ENCODE data around the gene SNAPIN.

Gene SNAPIN

DNA sequence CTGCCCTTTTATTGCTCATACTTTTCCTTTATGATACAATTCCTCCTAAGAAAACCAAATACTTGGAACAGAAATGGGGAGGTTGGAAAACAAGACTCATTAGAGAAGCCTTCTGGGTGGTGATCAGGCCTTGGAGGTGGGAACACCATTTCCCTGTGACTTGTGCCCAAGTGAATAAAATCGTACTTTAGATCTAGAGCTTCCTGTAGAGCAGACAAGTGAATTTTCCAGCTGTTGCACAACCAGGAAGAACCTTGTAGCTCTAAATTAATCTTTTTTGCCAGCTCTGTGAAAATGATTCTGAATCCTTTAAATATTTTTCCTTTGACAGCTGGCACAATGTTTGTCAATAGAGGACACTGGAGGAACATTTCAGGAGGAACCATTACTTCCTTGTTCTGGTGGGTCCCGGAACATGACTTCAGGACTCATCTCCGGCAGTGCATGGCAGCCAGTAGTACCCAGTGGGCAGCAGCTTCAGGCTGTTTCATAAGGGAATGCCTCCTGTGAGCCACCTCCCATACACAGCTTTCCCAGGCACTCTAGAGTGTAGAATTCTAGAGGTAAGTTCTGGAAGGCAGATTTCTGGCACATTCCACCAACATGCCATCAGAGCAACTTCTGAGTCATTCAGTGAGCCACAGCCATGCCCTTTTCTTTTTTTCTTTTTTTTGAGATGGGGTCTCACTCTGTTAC is 5.5 kb upstream of the SNAPIN start:
- no peak for DNase-seq (ENCODE audit: low spot score)
- in situ Hi-C loops (cut with MboI; ENCODE audit: low sequenced_read_pairs, unreplicated experiment), result no loop called here
- TF ChIP-seq, protein P1, sequence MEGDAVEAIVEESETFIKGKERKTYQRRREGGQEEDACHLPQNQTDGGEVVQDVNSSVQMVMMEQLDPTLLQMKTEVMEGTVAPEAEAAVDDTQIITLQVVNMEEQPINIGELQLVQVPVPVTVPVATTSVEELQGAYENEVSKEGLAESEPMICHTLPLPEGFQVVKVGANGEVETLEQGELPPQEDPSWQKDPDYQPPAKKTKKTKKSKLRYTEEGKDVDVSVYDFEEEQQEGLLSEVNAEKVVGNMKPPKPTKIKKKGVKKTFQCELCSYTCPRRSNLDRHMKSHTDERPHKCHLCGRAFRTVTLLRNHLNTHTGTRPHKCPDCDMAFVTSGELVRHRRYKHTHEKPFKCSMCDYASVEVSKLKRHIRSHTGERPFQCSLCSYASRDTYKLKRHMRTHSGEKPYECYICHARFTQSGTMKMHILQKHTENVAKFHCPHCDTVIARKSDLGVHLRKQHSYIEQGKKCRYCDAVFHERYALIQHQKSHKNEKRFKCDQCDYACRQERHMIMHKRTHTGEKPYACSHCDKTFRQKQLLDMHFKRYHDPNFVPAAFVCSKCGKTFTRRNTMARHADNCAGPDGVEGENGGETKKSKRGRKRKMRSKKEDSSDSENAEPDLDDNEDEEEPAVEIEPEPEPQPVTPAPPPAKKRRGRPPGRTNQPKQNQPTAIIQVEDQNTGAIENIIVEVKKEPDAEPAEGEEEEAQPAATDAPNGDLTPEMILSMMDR (IDR thresholded peaks at IDR 0.05; ENCODE audit: borderline replicate concordance, control extremely low read depth, extremely low read depth, insufficient read depth, missing control alignments), result no peak

DNA sequence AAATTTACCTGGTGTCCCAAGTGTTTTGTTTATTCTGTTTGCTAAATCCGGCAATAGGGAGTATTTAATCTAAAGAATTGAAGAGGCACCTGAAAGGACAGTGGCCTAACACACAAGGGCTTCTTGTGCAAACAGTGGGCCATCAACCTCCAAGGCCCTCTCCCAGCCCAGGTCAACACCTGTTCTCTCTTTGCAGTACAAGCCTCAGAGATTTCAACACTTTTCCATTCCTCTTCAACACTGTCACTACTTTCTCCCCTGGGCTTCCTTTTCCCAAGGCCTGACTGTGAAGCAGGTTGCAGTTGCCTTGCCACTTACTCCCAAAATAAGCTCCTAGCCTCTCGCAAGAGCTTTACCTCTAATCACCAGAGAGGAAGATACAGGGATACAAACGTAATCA is 3.2 kb upstream of the SNAPIN start:
- no peak for DNase-seq (ENCODE audit: low spot score)
- in situ Hi-C loops (cut with MboI; ENCODE audit: low sequenced_read_pairs, unreplicated experiment), result no loop called here
- TF ChIP-seq, protein P1 (IDR thresholded peaks at IDR 0.05; ENCODE audit: borderline replicate concordance, control extremely low read depth, extremely low read depth, insufficient read depth, missing control alignments), result no peak

DNA sequence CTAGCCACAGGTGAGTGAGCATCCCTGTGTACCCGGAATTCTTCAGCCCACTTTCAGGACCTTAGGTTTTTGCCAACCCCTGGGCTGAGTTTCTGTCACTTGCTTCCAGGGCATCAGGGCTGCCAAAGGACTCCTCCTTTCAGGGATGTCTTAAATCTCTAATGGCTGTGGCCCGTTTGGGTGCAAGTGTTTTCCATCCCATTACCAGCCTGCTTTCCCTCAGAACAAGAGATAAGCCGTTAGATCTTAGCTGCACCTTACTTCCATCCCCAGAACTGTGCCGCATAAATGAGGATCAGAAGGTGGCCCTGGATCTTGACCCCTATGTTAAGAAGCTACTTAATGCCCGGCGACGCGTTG is 652 bp downstream of the SNAPIN start:
- no peak for DNase-seq (ENCODE audit: low spot score)
- in situ Hi-C loops (cut with MboI; ENCODE audit: low sequenced_read_pairs, unreplicated experiment), result no loop called here
- TF ChIP-seq, protein P1 (IDR thresholded peaks at IDR 0.05; ENCODE audit: borderline replicate concordance, control extremely low read depth, extremely low read depth, insufficient read depth, missing control alignments), result no peak

DNA sequence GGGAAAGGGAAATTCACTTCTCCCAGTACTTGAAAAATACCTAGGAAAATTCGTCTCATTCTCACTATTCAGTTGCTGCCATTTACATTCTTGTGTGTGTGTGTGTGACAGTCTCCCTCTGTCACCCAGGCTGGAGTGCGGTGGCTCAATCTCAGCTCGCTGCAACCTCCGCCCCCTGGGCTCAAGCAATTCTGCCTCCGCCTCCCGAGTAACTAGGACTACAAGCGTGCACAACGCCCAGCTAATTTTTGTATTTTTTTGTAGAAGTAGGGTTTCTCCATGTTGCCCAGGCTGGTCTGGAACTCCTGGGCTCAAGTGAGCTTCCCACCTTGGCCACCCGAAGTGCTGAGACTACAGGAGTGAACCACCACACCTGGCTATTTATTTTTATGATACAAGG is 1.2 kb downstream of the SNAPIN start:
- TF ChIP-seq, protein P1 (IDR thresholded peaks at IDR 0.05; ENCODE audit: borderline replicate concordance, control extremely low read depth, extremely low read depth, insufficient read depth, missing control alignments), result no peak
- in situ Hi-C loops (cut with MboI; ENCODE audit: low sequenced_read_pairs, unreplicated experiment), result no loop called here
- DNase-seq (ENCODE audit: low spot score), result no peak

DNA sequence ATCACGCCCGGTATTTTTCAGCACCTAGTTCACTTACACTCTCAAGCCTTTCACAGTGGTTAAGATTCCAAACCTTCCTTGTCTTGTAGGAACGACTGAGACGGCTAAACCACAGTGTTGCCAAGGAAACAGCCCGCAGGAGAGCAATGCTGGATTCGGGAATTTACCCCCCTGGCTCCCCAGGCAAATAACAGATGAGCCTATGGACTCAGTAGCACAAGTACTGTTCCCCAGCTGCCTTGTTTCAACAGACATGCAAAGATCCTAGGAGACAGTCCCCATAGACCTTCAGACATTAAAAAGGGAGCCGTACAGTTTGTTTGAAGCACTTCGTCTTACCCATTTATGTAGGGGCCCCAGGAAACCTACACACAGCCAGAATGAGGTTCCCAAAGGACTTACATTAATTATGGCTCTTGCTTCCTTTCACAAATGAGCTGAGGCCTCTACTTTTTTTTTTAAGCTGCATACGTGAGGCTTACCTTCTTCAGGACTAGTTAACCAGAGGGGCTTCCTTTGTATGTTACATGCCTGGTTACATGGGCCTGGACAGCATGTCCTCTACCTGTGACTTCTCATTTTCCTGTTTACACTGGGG is 2.7 kb downstream of the SNAPIN start:
- DNase-seq (ENCODE audit: low spot score), result no peak
- in situ Hi-C loops (cut with MboI; ENCODE audit: low sequenced_read_pairs, unreplicated experiment), result no loop called here
- TF ChIP-seq, protein P1 (IDR thresholded peaks at IDR 0.05; ENCODE audit: borderline replicate concordance, control extremely low read depth, extremely low read depth, insufficient read depth, missing control alignments), result no peak

DNA sequence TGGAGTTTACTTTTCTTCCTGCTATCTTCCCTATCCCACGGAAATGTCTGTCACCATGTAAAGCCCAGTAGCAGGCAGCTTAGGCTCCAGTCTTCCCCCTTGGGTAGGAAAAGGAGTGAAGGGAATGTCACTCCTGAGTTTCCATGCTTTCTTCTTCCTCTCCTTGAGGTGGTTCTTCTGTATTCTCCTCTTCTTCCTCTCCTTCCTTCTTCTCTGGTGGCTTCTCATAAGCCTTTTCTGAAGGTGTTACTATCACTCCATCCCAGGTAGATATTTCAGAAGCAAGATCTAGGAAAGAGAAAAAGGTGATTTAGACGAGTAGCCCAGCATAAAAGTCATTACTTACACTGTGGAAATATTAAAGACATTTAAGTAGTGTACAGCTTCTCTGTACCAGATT is 3.8 kb downstream of the SNAPIN start:
- DNase-seq (ENCODE audit: low spot score), result no peak
- TF ChIP-seq, protein P1 (IDR thresholded peaks at IDR 0.05; ENCODE audit: borderline replicate concordance, control extremely low read depth, extremely low read depth, insufficient read depth, missing control alignments), result no peak
- in situ Hi-C loops (cut with MboI; ENCODE audit: low sequenced_read_pairs, unreplicated experiment), result no loop called here
